Measurements from ENCODE around the gene TEX13D. TPM values are rescaled to one million over a fixed set of nuclear protein-coding genes. Genes with fewer than 3 reads are reported as not detected.

TEX13D gene
- total RNA-seq, 2 experiments from 2014 or later, result not detected

DNA sequence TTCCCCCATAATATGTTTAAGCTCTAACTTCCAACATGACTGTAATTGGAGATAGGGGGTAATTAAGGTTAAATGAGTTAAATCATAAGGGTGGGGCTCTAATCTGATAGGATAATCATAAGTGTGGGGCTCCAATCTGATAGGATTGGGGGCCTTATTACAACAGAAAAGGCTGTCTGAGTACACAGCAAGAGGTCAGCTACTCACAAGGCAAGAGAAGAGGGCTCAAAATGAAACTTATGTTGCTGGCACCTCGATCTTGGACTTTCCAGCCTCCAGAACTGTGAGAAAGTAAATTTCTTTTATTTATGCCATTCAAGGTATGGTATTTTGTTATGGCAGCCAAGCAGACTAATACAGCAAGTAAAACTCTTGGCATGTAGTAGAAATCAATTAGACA lies 30.3 kb downstream of the TEX13D start:
- no peak for TF ChIP-seq EZH2phosphoT487 (IDR thresholded peaks at IDR 0.05; ENCODE audit: borderline replicate concordance, low read depth, low read length)
- TF ChIP-seq, protein P1, sequence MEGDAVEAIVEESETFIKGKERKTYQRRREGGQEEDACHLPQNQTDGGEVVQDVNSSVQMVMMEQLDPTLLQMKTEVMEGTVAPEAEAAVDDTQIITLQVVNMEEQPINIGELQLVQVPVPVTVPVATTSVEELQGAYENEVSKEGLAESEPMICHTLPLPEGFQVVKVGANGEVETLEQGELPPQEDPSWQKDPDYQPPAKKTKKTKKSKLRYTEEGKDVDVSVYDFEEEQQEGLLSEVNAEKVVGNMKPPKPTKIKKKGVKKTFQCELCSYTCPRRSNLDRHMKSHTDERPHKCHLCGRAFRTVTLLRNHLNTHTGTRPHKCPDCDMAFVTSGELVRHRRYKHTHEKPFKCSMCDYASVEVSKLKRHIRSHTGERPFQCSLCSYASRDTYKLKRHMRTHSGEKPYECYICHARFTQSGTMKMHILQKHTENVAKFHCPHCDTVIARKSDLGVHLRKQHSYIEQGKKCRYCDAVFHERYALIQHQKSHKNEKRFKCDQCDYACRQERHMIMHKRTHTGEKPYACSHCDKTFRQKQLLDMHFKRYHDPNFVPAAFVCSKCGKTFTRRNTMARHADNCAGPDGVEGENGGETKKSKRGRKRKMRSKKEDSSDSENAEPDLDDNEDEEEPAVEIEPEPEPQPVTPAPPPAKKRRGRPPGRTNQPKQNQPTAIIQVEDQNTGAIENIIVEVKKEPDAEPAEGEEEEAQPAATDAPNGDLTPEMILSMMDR (conservative IDR thresholded peaks at IDR 0.05; ENCODE audit: low read length), result no peak
- POLR2A ChIA-PET, result no interaction called here
- CTCF ChIA-PET (ENCODE audit: unreplicated experiment), result no interaction called here

DNA sequence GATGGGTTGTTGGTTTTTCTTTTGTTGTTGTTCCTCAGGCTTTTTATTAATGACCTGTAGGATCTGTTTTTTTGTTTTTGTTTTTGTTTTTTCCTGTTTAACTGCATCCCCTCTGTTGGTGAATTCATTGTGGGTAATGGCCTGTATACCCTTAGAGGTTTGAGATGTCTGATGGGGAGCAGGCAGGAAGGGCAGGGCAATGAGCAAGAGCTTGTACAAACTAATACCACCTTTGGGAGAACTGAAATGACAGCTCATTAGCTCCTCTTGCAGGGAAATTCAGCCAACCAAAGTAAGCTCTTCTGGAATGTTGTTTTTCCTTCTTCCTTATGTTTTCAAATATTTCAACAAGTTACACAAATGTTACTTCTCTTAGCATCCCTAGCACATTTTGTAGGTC lies 37.3 kb downstream of the TEX13D start:
- Histone ChIP-seq H4K20me1 (ENCODE audit: insufficient read depth, low read length) (no peaks in the 10 kb centered on the region), H3K4me1 (ENCODE audit: insufficient read depth, low read length, poor library complexity, severe bottlenecking) (peaks cover 35% of the 10 kb centered on the region), H3K9me2 (ENCODE audit: insufficient read depth, low read length) (no peaks in the 10 kb centered on the region), H3K4me2 (ENCODE audit: low read length) (no peak overlapping the region), H3K27ac (ENCODE audit: low read depth, low read length, poor library complexity, severe bottlenecking) (no peak overlapping the region), H3K79me2 (ENCODE audit: insufficient read depth, low read depth, low read length) (no peaks in the 10 kb centered on the region), H3K4me3 (ENCODE audit: low read depth, low read length, poor library complexity, severe bottlenecking) (no peak overlapping the region), H3K9me3 (ENCODE audit: low read length) (no peaks in the 10 kb centered on the region), H2AFZ (ENCODE audit: low read length) (peak overlapping the region; percentile 58; the same call in 1 of the 2 replicates), H3K36me3 (ENCODE audit: insufficient read depth, low read length) (no peaks in the 10 kb centered on the region)
- CTCF ChIA-PET (ENCODE audit: unreplicated experiment), result no interaction called here
- POLR2A ChIA-PET, result no interaction called here
- no peak for DNase-seq (ENCODE audit: low spot score)
- TF ChIP-seq EZH2phosphoT487 (IDR thresholded peaks at IDR 0.05; ENCODE audit: borderline replicate concordance, low read depth, low read length), result no peak
- no TSS peak for BruUV-seq (replicated peaks)
- intact Hi-C loops (cut with micrococcal nuclease; ENCODE audit: unreplicated experiment), result no loop called here

More for the DNA sequence above, 30.3 kb downstream of the TEX13D start:
- H3K9me3 ChIP-seq (ENCODE audit: low read length), result no peaks in the 10 kb centered on the region
- no peak for DNase-seq (ENCODE audit: low spot score)
- H4K20me1 ChIP-seq (ENCODE audit: insufficient read depth, low read length), result no peaks in the 10 kb centered on the region
- no peaks in the 10 kb centered on the region for H3K9me2 ChIP-seq (ENCODE audit: insufficient read depth, low read length)
- no TSS peak for BruUV-seq (replicated peaks)
- H3K4me1 ChIP-seq (ENCODE audit: insufficient read depth, low read length, poor library complexity, severe bottlenecking), result peaks cover 28% of the 10 kb centered on the region
- no peak overlapping the region for H3K4me2 ChIP-seq (ENCODE audit: low read length)
- no peak overlapping the region for H2AFZ ChIP-seq (ENCODE audit: low read length)
- intact Hi-C loops (cut with micrococcal nuclease; ENCODE audit: unreplicated experiment), result no loop called here
- no peak overlapping the region for H3K4me3 ChIP-seq (ENCODE audit: low read depth, low read length, poor library complexity, severe bottlenecking)
- no peaks in the 10 kb centered on the region for H3K36me3 ChIP-seq (ENCODE audit: insufficient read depth, low read length)
- H3K79me2 ChIP-seq (ENCODE audit: insufficient read depth, low read depth, low read length), result no peaks in the 10 kb centered on the region
- no peak overlapping the region for H3K27ac ChIP-seq (ENCODE audit: low read depth, low read length, poor library complexity, severe bottlenecking)

DNA sequence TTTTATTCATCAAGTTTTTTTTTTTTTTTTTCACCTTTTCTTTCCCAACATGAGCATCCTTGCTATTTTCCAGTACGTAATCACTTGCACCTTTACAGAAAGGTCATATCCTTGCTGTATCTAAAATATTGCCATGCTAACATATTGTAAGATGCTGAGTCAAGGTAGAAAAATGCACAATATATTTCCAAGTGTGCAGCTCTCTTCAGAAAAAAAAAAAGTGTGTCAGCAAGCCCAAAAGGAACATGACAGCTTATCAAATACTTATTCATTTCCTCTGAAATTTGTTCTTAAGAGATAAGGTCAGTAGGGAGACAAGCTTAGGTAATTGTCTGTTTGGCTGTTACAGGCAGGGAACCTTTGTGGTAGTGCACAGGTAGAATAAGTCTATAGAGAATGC lies 40.9 kb downstream of the TEX13D start:
- no peaks in the 10 kb centered on the region for H3K9me3 ChIP-seq (ENCODE audit: low read length)
- ChIA-PET CTCF (ENCODE audit: unreplicated experiment) (no interaction called here), POLR2A (interaction anchor here (0.8 to 0.9 kb wide), 2 partner anchors 33 to 862 kb away, joined by 3 read pairs; no protein-coding TSS in a partner anchor)
- no TSS peak for BruUV-seq (replicated peaks)
- intact Hi-C loops (cut with micrococcal nuclease; ENCODE audit: unreplicated experiment), result no loop called here
- peaks cover 20% of the 10 kb centered on the region for H3K4me1 ChIP-seq (ENCODE audit: insufficient read depth, low read length, poor library complexity, severe bottlenecking)
- no peak overlapping the region for H3K4me2 ChIP-seq (ENCODE audit: low read length)
- TF ChIP-seq, protein P1 (conservative IDR thresholded peaks at IDR 0.05; ENCODE audit: low read length), result no peak
- no peak for TF ChIP-seq EZH2phosphoT487 (IDR thresholded peaks at IDR 0.05; ENCODE audit: borderline replicate concordance, low read depth, low read length)
- DNase-seq (ENCODE audit: low spot score), result no peak
- H4K20me1 ChIP-seq (ENCODE audit: insufficient read depth, low read length), result no peaks in the 10 kb centered on the region
- H2AFZ ChIP-seq (ENCODE audit: low read length), result no peak overlapping the region; the same call in 1 of the 2 replicates
- H3K9me2 ChIP-seq (ENCODE audit: insufficient read depth, low read length), result no peaks in the 10 kb centered on the region
- no peak overlapping the region for H3K4me3 ChIP-seq (ENCODE audit: low read depth, low read length, poor library complexity, severe bottlenecking)
- no peak overlapping the region for H3K27ac ChIP-seq (ENCODE audit: low read depth, low read length, poor library complexity, severe bottlenecking)
- no peaks in the 10 kb centered on the region for H3K79me2 ChIP-seq (ENCODE audit: insufficient read depth, low read depth, low read length)
- no peaks in the 10 kb centered on the region for H3K36me3 ChIP-seq (ENCODE audit: insufficient read depth, low read length)
